Activated T-helper 9 cell treated with anti-CD3 and anti-CD28 coated beads, Interleukin-2, amount 50 U/mL, for 16 hours (primary cell): ENCODE data around the gene BIRC3.

Source experiments
- DNase-seq: peaks from one replicate; pipeline ENCODE4 v3.0.0-alpha.2; 2020; ENCODE audit warnings: low read depth

Gene BIRC3

GRCh38 chr11:102317099-102317767 lies at the start of gene BIRC3:
Gene BIRC3, plus strand, starts transcription at chr11:102317484. Its CDS starts 7,026 bp downstream, at chr11:102324510.
- peak; percentile 85 for DNase-seq

GRCh38 chr11:102267609-102268008 lies 49.7 kb upstream of the BIRC3 start:
- DNase-seq: no peak

- DNase-seq: peak; percentile 69
Observed at GRCh38 chr11:102268083-102268984, 49.0 kb upstream of the BIRC3 start.

- no peak for DNase-seq
Observed at GRCh38 chr11:102268985-102269470, 48.3 kb upstream of the BIRC3 start.

- no peak for DNase-seq
Observed at GRCh38 chr11:102269927-102270326, 47.4 kb upstream of the BIRC3 start.

GRCh38 chr11:102272047-102272824 lies 45.0 kb upstream of the BIRC3 start:
- DNase-seq: no peak

- no peak for DNase-seq
Observed at GRCh38 chr11:102274628-102275027, 42.7 kb upstream of the BIRC3 start.

GRCh38 chr11:102276362-102276761 lies 40.9 kb upstream of the BIRC3 start:
- no peak for DNase-seq

- DNase-seq: no peak
Observed at GRCh38 chr11:102276783-102277182, 40.5 kb upstream of the BIRC3 start.

- DNase-seq: no peak
Observed at GRCh38 chr11:102279641-102280170, 37.6 kb upstream of the BIRC3 start.

- no peak for DNase-seq
Observed at GRCh38 chr11:102280245-102280833, 36.9 kb upstream of the BIRC3 start.

- no peak for DNase-seq
Observed at GRCh38 chr11:102283116-102283485, 34.2 kb upstream of the BIRC3 start.

- DNase-seq: no peak
Observed at GRCh38 chr11:102284008-102284407, 33.3 kb upstream of the BIRC3 start.

- no peak for DNase-seq
Observed at GRCh38 chr11:102286292-102286691, 31.0 kb upstream of the BIRC3 start.

GRCh38 chr11:102287964-102288724 lies 29.1 kb upstream of the BIRC3 start:
- no peak for DNase-seq

- no peak for DNase-seq
Observed at GRCh38 chr11:102288725-102289083, 28.6 kb upstream of the BIRC3 start.

GRCh38 chr11:102289592-102289991 lies 27.7 kb upstream of the BIRC3 start:
- DNase-seq: no peak

GRCh38 chr11:102291831-102292230 lies 25.5 kb upstream of the BIRC3 start:
- no peak for DNase-seq

- DNase-seq: no peak
Observed at GRCh38 chr11:102292933-102293332, 24.4 kb upstream of the BIRC3 start.

- no peak for DNase-seq
Observed at GRCh38 chr11:102293873-102294601, 23.2 kb upstream of the BIRC3 start.
